Nephron (organoid): Measurements from ENCODE around the gene MRPL34.

Experiments used
- H3K27ac Mint-ChIP-seq, 3 experiments: 2 replicates each; pipeline ENCODE4 v1.8.0; 2020; ENCODE audit warnings: mixed read lengths in 3 of 3, mild to moderate bottlenecking in 2 of 3, moderate library complexity in 1 of 3
- H3K27me3 Mint-ChIP-seq: 2 replicates; pipeline ENCODE4 v1.8.0; 2021; ENCODE audit warnings: low read depth, mild to moderate bottlenecking, moderate library complexity, mixed read lengths
- H3K36me3 Mint-ChIP-seq: 2 replicates; pipeline ENCODE4 v1.8.0; 2020; ENCODE audit warnings: low read depth, mixed read lengths
- H3K4me1 Mint-ChIP-seq: 2 replicates; pipeline ENCODE4 v1.8.0; 2020; ENCODE audit warnings: mixed read lengths
- H3K4me3 Mint-ChIP-seq, 3 experiments: 2 replicates each; pipeline ENCODE4 v1.8.0; 2020; ENCODE audit warnings: mild to moderate bottlenecking in 3 of 3, mixed read lengths in 3 of 3, moderate library complexity in 2 of 3
- H3K9me3 Mint-ChIP-seq: 2 replicates; pipeline ENCODE4 v1.8.0; 2020; ENCODE audit warnings: mixed read lengths
- TF ChIP-seq, protein P1 (sequence below), 3 experiments: fragments of 200-600 bp; sonication (generic); IDR thresholded peaks; one replicate each; pipeline ENCODE4 v1.5.0; 2021; ENCODE audit warnings: antibody characterized with exemption in 3 of 3; ENCODE audit not compliant: unreplicated experiment in 3 of 3

The MRPL34 gene

DNA sequence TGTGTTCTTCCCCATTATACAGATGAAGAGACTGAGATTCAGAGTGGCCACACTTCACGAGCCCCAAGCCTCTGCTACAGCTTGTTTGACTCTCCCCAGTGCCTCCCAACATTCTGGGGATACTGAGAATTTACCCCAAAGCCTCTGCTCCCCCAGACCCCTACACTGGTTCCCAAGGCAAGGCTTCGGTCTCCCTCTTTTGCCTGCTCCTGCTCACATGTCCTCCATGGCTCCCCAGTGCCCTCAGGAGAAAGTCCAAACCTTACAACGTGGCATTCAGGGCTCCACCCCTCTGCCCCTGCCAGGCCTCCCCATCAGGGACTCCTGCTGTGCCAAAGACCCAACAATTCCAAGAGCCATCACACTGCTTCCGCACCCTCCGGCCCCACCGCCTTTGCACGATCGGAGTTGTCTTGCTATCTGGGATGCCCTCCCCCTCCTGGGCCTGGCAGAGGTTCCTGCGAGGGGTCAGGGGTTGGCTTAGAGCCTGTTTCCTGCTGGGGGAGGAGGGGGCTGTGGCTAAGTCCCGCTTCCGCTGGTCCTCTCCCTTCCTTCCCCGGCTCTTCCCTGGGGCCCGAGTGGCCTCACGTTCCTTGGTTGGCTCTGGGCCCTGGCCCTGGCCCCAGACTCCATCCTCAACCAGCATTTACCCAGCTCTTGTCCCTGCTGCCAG, 47.1 kb downstream of the MRPL34 start:
- Mint-ChIP-seq H3K27me3 (peaks cover 4% of the 10 kb centered on the region), H3K4me3 (no peak overlapping the region), H3K4me1 (peaks cover 10% of the 10 kb centered on the region), H3K9me3 (no peaks in the 10 kb centered on the region), H3K27ac (peak overlapping the region; percentile 42 to 57 (median 54)), H3K36me3 (no peaks in the 10 kb centered on the region)
- TF ChIP-seq, protein P1, sequence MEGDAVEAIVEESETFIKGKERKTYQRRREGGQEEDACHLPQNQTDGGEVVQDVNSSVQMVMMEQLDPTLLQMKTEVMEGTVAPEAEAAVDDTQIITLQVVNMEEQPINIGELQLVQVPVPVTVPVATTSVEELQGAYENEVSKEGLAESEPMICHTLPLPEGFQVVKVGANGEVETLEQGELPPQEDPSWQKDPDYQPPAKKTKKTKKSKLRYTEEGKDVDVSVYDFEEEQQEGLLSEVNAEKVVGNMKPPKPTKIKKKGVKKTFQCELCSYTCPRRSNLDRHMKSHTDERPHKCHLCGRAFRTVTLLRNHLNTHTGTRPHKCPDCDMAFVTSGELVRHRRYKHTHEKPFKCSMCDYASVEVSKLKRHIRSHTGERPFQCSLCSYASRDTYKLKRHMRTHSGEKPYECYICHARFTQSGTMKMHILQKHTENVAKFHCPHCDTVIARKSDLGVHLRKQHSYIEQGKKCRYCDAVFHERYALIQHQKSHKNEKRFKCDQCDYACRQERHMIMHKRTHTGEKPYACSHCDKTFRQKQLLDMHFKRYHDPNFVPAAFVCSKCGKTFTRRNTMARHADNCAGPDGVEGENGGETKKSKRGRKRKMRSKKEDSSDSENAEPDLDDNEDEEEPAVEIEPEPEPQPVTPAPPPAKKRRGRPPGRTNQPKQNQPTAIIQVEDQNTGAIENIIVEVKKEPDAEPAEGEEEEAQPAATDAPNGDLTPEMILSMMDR (IDR thresholded peaks at IDR 0.05; ENCODE audit: unreplicated experiment in 3 of 3): no peak

DNA sequence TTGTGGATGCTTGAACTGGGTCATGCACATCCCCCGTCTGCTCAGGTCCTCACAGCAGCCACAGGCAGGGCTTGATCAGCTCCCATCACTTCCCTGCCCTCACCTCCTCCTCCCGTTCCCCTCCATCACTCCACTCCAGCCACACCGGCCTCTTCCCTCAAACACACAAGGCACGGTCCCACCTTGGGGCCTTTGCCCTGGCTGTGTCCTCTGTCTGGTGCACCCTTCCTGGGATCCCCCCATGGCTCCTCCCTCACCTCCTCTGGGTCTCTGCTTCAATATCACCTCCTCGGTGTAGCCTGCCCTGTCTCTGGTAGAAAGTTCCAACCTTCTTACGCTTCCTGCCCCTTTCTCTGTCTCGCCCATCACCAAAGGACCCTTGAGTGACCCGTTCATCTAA, 47.7 kb downstream of the MRPL34 start:
- no peaks in the 10 kb centered on the region for H3K36me3 Mint-ChIP-seq
- peak overlapping the region; percentile 6 to 54 (median 42) for H3K27ac Mint-ChIP-seq

More for the DNA sequence above, 47.7 kb downstream of the MRPL34 start:
- Mint-ChIP-seq H3K27me3 (no peaks in the 10 kb centered on the region), H3K4me1 (peaks cover 7% of the 10 kb centered on the region), H3K4me3 (no peak overlapping the region), H3K9me3 (no peaks in the 10 kb centered on the region)
- TF ChIP-seq, protein P1 (IDR thresholded peaks at IDR 0.05; ENCODE audit: unreplicated experiment in 3 of 3): no peak
